ENCODE measurements around the gene COL23A1.

Gene COL23A1

GRCh38 chr5:178421699-178422399 is 168.3 kb downstream of the COL23A1 start:
- no peak for DNase-seq (ENCODE audit: low read depth in 2 of 2)

GRCh38 chr5:178421128-178421527 is 169.1 kb downstream of the COL23A1 start:
- DNase-seq (ENCODE audit: low read depth in 2 of 2): no peak

- DNase-seq (ENCODE audit: low read depth in 2 of 2): no peak
Measured at GRCh38 chr5:178420354-178420781, 169.8 kb downstream of the COL23A1 start.

DNA sequence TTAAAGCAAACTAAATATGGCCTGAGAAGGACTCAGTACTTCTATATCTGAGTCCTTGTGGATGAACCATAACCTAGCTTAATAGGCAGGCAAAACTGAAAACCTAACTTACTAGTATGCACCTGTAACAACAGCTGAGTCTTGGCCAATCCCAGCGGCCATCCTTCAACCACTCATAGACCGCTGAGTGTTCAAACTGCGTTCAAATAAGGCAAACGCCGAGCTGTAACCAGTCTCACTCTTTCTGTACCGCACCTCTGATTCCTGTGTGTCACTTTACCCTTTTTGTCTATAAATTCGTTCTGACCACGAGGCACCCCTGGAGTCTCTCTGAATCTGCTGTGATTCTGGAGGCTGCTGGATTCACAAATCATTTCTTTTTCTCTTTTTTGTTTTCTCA is 170.5 kb downstream of the COL23A1 start:
- no peak for DNase-seq (ENCODE audit: low read depth in 2 of 2)

DNA sequence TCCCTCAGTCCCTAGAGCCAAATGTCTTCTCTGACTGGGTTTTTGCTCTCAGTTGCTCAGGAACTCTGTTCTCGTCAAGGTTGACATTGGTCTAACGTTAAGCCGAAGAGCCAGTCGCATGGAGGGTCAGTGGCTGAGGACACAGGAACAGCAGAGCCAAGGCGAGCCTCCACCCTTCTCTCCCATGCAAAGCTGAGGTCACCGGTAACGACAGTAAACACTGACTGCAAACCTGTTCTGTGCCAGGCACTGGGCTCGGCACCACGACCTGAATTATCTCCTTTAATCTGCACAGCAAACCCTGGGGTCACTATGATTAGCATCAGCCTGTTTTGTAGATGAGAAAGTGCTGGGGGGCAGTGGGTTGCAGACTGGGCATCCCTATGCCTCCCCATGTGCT is 171.0 kb downstream of the COL23A1 start:
- DNase-seq (ENCODE audit: low read depth in 2 of 2): no peak

- DNase-seq (ENCODE audit: low read depth in 2 of 2): no peak
Measured at GRCh38 chr5:178418471-178419010, 171.7 kb downstream of the COL23A1 start.

DNA sequence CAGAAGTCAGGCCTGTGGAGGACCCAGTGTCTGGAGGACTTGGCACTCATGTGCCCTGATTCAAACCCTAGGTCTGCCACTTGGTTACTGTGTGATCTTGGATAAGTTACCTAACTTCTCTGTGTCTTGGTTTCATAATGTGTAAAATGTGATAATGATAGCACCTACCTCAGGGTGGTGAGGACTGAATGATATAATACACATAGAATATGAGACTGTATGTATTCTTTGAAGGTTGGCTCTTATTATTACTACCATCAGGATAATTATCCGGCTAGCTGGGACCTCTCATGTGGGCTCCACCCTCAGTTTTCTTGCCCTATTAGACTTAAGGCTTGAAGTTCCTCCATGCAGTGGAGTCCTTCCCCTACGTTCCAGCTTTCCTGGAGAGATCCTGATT is 172.2 kb downstream of the COL23A1 start:
- no peak for DNase-seq (ENCODE audit: low read depth in 2 of 2)

- no peak for DNase-seq (ENCODE audit: low read depth in 2 of 2)
Measured at GRCh38 chr5:178417391-178417811, 172.8 kb downstream of the COL23A1 start.

DNA sequence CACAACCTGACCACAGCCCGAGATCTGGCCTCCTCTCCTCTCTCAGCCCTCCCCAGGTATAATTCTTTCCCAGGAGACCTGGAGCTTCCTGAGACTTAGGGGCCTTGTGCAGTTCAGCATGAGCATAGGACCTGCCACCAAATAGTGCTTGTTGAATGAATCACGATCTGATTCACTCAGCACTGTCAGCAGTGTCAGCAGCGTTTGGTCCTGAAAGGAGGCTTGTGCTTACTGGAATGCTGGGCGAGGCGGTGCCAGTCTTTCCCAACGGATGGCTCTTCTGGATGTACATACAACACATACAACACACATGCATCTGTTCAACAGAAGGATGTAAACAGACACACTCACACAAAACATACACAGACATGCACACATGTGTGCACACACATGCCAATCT is 173.3 kb downstream of the COL23A1 start:
- DNase-seq (ENCODE audit: low read depth in 2 of 2): no peak

GRCh38 chr5:178416206-178416882 is 173.8 kb downstream of the COL23A1 start:
- no peak for DNase-seq (ENCODE audit: low read depth in 2 of 2)

GRCh38 chr5:178415353-178415752 is 174.8 kb downstream of the COL23A1 start:
- DNase-seq (ENCODE audit: low read depth in 2 of 2): no peak

DNA sequence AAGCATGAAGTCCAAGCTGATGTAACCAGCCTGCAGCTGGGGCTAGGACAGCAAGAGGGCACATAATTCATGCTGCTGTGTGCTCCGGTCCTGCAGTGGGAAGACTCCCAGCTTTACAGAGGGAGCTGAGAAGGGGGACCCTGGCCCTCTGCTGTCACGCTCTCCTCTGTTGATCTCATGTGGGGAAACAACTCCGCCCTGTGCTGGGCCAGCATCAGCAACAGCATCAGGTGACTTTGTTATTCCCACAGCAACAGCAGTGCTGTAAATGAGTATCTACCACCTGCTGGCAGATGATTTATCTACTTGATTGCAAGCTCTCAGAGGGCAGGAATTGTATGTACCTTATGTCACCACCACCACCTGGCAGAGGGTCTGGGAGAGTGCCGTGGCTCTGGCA is 176.2 kb downstream of the COL23A1 start:
- DNase-seq (ENCODE audit: low read depth in 2 of 2): no peak

- no peak for DNase-seq (ENCODE audit: low read depth in 2 of 2)
Measured at GRCh38 chr5:178411083-178411482, 179.1 kb downstream of the COL23A1 start.

GRCh38 chr5:178407646-178408045 is 182.5 kb downstream of the COL23A1 start:
- DNase-seq (ENCODE audit: low read depth in 2 of 2): no peak

DNA sequence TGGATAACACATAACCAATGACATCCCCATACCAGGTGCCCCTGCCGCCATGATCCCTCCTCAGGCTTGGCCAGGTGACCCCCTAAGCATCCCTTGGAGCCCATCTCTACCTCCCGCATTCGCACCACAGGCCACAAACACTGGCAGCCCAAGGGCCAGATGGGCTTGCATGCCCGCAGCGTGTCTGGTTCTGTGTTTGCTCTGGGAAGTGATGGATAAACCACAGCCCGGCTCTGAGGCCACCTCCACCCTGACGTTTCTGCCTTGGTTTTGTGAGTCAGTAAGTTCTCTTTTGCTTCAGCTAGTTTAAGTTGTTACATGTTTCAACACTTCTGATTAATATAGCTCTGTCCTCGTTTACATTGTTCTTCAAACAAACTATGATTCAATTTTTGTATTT is 185.2 kb downstream of the COL23A1 start:
- DNase-seq (ENCODE audit: low read depth in 2 of 2): no peak

DNA sequence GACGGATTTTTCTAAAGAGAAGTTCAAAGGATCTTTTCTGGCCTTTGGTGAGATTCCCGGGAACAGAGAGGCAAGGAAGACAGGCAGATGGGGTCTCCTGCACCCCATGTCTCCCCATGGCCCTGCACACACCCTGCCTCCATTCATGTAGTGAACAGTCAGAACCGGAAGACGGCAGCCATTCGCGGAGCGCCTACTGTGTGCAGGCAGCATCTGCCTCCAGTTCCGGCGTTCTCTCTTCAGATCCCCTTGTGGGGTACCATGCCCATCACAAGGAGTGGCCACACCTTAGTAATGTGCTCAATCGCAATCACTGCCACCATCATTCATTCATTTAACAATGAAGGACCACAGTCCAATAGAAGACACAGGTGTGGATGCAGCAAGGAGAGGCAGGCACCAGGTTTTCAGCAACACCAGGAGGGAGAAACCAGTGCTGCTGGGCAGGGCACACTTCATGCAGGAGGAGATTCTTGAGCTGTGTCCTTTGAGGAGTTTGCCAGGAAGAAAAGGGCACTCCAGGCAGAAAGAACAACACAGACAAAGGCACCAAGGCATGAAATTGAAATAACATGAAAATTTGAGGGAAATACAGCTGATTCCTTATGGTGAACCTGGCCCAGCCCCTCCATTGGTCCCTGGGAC is 186.1 kb downstream of the COL23A1 start:
- DNase-seq (ENCODE audit: low read depth in 2 of 2): no peak

- DNase-seq (ENCODE audit: low read depth in 2 of 2): no peak
Measured at GRCh38 chr5:178403351-178403750, 186.8 kb downstream of the COL23A1 start.

DNA sequence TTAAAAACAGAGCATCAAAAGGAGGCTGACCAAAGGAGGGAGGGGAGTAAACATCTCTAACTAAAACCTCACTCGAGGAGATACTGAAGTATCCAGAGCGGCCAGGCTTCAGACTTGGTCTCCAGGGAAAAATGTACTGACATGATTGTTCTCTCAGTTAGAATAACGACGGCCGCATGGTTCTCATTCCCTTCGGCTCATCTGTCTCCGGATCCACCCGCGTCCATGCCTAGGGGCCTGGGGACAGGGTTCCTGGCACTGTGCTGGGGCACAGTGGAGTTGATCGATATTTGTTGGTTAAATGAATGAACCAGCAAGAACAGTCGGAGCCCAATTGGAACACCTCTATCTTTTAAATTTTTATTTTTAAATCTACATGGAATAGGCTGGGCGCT is 190.5 kb downstream of the COL23A1 start:
- DNase-seq (ENCODE audit: low read depth in 2 of 2): no peak

DNA sequence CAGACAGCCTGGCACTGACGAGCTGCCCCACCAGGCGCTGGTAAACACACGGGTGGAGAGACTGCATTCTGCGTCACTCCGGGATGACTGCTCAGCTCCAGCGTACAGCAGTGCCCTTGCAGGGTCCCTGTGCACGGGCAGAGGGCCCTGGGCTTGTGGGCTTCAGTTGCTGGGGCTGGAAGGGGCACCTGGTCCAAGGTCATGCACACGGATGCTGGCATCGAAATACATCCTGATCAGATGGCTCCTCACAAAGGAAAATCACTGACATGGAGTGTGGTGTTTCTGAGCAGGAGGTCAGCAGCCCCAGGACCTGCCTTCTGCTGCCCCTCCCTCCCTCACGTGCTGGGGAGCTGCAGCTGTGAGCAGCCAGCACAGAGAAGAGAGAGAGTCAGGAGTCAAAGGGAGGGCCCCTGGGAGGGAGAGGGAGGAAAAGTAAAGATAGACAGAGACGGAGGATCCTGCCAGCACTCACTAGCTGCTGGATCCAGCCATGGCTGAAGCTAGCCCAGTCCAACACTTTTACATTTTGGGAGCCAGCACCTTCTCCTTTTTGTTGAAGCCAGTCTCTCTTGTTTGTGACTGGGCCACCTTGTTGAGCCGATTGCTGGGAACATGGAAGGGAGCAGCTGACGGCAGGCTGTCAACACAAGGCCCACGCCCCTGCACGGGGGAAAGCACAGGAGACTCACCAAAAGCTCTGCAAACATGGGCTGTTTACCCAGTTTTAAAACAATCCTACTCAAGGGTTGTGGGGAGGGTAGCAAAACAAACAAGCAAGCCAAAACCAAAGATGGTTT is 191.1 kb downstream of the COL23A1 start:
- DNase-seq (ENCODE audit: low read depth in 2 of 2): no peak

- DNase-seq (ENCODE audit: low read depth in 2 of 2): no peak
Measured at GRCh38 chr5:178396796-178397720, 193.1 kb downstream of the COL23A1 start.

DNA sequence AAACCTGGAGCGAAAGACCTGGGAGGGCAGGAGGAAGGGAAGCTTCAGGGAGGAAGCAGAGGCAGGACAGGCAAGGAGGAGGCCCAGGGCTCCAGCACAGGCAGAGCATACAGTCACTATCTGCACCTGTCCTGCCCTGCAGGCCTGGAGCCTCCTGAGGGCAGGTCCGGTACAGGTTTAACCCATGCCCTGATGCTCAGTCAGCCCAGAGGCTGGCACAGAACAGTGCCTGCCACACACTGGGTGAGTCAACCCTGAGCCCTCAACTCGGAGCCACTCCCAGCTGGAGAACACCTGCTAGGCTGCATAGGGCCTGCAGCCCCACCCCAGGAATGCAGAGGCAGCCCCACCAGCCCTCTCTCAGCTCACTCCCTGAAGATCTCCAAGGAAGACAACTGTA is 196.1 kb downstream of the COL23A1 start:
- DNase-seq (ENCODE audit: low read depth in 2 of 2): no peak

All from stimulated activated CD8-positive, alpha-beta memory T cell treated with anti-CD3 and anti-CD28 coated beads, Interleukin-15, amount 100 ng/mL, for 4 hours (primary cell).